Gastrocnemius medialis (tissue), 4 donors: Measurements from ENCODE around the gene EEPD1. TPM values are rescaled to one million over a fixed set of nuclear protein-coding genes. Genes with fewer than 3 reads are reported as not detected.

Experiments used
- ATAC-seq, 2 donors: fragments of 150-250 bp; one replicate each; pipeline ENCODE4 v1.9.1; 2016
- DNase-seq, 2 donors: peaks; one replicate each; pipeline ENCODE4 v3.0.0-alpha.2; 2019
- H3K27ac ChIP-seq, 4 donors: fragments of 200-600 bp; sonication (generic); 1 replicate in 1 of 4; 2 replicates in 3 of 4; pipeline ENCODE4 v1.5.1; 2016 to 2018; ENCODE audit warnings: mild to moderate bottlenecking in 2 of 4, moderate library complexity in 1 of 4
- H3K27me3 ChIP-seq, 3 donors: fragments of 200-600 bp; sonication (generic) in 2 of 3; 1 replicate in 1 of 3; 2 replicates in 2 of 3; pipeline versions ENCODE4 v1.5.1 to v1.6.0; 2016 to 2019; ENCODE audit warnings: mild to moderate bottlenecking in 1 of 3, moderate library complexity in 1 of 3
- H3K36me3 ChIP-seq, 2 donors: fragments of 200-600 bp; sonication (generic) in 1 of 2; one replicate each; pipeline ENCODE4 v1.5.1; 2017 to 2018
- H3K4me1 ChIP-seq, 2 donors: fragments of 200-600 bp; sonication (generic) in 1 of 2; one replicate each; pipeline ENCODE4 v1.5.1; 2016 to 2017; ENCODE audit warnings: mild to moderate bottlenecking in 2 of 2
- H3K4me3 ChIP-seq, 4 donors: fragments of 200-600 bp; sonication (generic) in 3 of 4; 1 replicate in 1 of 4; 2 replicates in 3 of 4; pipeline ENCODE4 v1.5.1; 2016 to 2019; ENCODE audit warnings: mild to moderate bottlenecking in 2 of 4
- H3K9me3 ChIP-seq, 3 donors: fragments of 200-600 bp; sonication (generic) in 2 of 3; 1 replicate in 1 of 3; 2 replicates in 2 of 3; pipeline ENCODE4 v1.5.1; 2016 to 2019
- POLR2A ChIP-seq, 2 donors: fragments of 450-650 bp; IDR thresholded peaks; one replicate each; pipeline ENCODE4 v1.6.1; 2017; ENCODE audit warnings: antibody characterized with exemption in 2 of 2, mild to moderate bottlenecking in 2 of 2, moderate library complexity in 2 of 2
- in situ Hi-C, 4 donors: fragments of 200-750 bp; cut with MboI; loops; one replicate each; pipeline versions ENCODE4 v1.15.0 to v1.8.0; 2017; ENCODE audit warnings: low sequenced_read_pairs in 4 of 4
- intact Hi-C: fragments of 100-400 bp; cut with DNase I; formaldehyde crosslinking; loops from one replicate; pipeline ENCODE4 v1.15.1; 2023; ENCODE audit warnings: low total_unique reads
- total RNA-seq, 4 donors: library from RNA; depleted of rRNA; stranded (reverse); fragments of >200 nt; gene quantifications; one replicate each; pipeline versions ENCODE4 v1.1.0 to v1.2.3, GENCODE V29; 2016
- TF ChIP-seq, protein P1 (sequence below), 5 experiments: fragments of 450-650 bp in 3 of 5; fragments of 200-600 bp in 2 of 5; sonication (generic) in 2 of 5; IDR thresholded peaks in 4 of 5; conservative IDR thresholded peaks in 1 of 5; 1 replicate in 4 of 5; 2 replicates in 1 of 5; pipeline ENCODE4 v1.5.1; 2016 to 2019; ENCODE audit warnings: antibody characterized with exemption in 5 of 5, mild to moderate bottlenecking in 3 of 5, moderate library complexity in 3 of 5

The EEPD1 gene
- total RNA-seq, 4 donors from 2014 or later, result 41.0 to 68.5 (median 61.3) TPM

DNA sequence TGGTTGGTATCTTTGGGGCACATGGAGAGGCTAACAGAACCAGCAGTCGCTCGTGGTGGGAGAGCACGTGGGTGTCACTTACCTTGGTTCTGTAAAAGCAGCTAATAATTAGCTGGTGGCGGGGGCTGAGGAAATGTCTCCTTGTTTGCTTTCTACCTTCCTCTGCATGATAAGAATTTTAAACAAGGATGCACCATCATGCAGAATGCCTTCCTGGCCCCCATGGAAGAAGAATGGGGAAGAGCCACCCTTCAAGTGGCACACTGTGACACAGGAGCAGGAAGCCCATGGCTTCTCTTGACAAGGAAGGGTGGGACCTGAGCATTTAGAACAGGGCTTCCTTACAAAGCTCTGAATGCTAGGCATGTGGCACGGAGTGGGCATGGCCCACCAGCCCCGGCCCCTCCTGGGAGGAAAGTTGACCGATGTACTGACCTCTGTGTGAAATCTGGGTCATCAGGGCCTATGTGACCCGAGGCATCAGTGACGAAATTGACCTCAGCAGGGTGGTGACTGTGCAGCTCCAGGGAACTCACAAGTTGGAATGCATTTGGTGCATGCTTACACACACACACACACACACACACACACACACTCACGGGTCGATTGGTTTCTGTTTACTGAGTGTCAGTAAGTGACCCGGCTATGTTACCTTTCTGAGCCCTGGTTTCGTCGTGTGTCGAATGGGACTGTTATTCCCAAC lies 119.7 kb downstream of the EEPD1 start:
- peaks cover 45 to 50% of the 10 kb centered on the region in 2 donors for H3K4me1 ChIP-seq
- DNase-seq (no peak), ATAC-seq (peak; percentile 16 to 28)
- H3K4me3 ChIP-seq, result no peak overlapping the region
- in situ Hi-C loops (no loop called here), intact Hi-C loops (no loop called here)
- no peaks in the 10 kb centered on the region for H3K9me3 ChIP-seq
- peak overlapping the region; percentile 86 to 96 (median 94) for H3K27ac ChIP-seq
- H3K27me3 ChIP-seq, result no peaks in the 10 kb centered on the region
- no peaks in the 10 kb centered on the region for H3K36me3 ChIP-seq
- TF ChIP-seq, protein P1, sequence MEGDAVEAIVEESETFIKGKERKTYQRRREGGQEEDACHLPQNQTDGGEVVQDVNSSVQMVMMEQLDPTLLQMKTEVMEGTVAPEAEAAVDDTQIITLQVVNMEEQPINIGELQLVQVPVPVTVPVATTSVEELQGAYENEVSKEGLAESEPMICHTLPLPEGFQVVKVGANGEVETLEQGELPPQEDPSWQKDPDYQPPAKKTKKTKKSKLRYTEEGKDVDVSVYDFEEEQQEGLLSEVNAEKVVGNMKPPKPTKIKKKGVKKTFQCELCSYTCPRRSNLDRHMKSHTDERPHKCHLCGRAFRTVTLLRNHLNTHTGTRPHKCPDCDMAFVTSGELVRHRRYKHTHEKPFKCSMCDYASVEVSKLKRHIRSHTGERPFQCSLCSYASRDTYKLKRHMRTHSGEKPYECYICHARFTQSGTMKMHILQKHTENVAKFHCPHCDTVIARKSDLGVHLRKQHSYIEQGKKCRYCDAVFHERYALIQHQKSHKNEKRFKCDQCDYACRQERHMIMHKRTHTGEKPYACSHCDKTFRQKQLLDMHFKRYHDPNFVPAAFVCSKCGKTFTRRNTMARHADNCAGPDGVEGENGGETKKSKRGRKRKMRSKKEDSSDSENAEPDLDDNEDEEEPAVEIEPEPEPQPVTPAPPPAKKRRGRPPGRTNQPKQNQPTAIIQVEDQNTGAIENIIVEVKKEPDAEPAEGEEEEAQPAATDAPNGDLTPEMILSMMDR (IDR thresholded peaks at IDR 0.05 in 4 of 5, conservative IDR thresholded peaks at IDR 0.05 in 1 of 5), result no peak

DNA sequence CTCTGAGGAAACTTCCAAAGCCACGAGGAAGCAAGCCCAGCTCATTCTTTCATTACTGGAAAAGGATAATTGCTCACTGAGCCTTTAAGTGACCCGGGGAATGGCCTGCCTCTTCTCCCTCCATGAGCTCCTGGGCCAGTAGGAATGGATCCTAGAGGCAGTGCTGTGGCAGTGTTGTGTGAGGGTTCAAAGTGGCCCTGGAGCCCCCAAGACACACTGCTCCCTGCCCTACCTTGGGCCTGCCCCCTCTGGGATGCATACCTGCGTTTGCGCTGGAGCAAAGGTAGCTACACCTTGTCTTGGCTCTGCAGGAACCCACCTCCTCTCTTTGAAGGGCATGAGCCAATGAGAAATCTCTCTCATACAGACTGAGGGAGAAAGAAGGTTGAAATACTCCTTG lies 120.8 kb downstream of the EEPD1 start:
- no peaks in the 10 kb centered on the region for H3K36me3 ChIP-seq
- no peaks in the 10 kb centered on the region for H3K27me3 ChIP-seq
- H3K9me3 ChIP-seq, result no peaks in the 10 kb centered on the region
- no peak overlapping the region for H3K4me3 ChIP-seq
- H3K27ac ChIP-seq, result peak overlapping the region; percentile 86 to 96 (median 94)
- no peak for ATAC-seq
- H3K4me1 ChIP-seq, result peaks cover 56 to 61% of the 10 kb centered on the region in 2 donors
- no peak for TF ChIP-seq POLR2A (IDR thresholded peaks at IDR 0.05)
- TF ChIP-seq, protein P1 (IDR thresholded peaks at IDR 0.05 in 4 of 5, conservative IDR thresholded peaks at IDR 0.05 in 1 of 5), result no peak
- DNase-seq, result no peak
- in situ Hi-C loops, result no loop called here
- intact Hi-C loops, result no loop called here

DNA sequence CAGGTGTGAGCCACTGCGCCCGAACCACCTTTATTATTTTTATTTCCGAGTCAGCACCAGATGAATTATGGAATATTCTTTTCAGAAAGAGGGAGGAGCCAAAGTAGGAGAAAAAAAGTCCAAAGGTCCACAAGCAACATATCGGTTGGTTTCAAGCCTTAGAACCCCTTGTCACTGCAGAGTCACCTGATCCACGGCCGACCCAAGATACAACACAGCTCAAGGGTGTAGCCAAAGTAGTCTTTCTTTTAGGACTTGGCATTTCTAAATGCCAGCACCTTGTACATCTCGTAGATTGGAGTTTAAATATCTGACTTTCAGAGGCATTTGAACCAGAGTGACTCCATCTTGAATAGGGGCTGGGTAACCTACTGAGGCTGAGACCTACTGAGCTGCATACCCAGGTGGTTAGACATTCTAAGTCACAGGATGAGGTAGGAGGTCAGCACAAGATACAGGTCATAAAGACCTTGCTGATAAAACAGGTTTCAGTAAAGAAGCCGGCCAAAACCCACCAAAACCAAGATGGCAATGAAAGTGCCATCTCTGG lies 122.8 kb downstream of the EEPD1 start:
- H3K27me3 ChIP-seq, result no peaks in the 10 kb centered on the region
- peak overlapping the region; percentile 86 to 96 (median 94) for H3K27ac ChIP-seq
- peaks cover 76 to 81% of the 10 kb centered on the region in 2 donors for H3K4me1 ChIP-seq
- intact Hi-C loops, result no loop called here
- H3K36me3 ChIP-seq, result no peaks in the 10 kb centered on the region
- no peaks in the 10 kb centered on the region for H3K9me3 ChIP-seq
- no peak overlapping the region for H3K4me3 ChIP-seq
- TF ChIP-seq POLR2A (IDR thresholded peaks at IDR 0.05), result no peak
- TF ChIP-seq, protein P1 (IDR thresholded peaks at IDR 0.05 in 4 of 5, conservative IDR thresholded peaks at IDR 0.05 in 1 of 5), result no peak
- in situ Hi-C loops, result loop anchor here in 2 of 4 donors (25.0 kb wide), 1 partner anchor 114 kb away; the partner anchor contains the start of gene EEPD1 (in 2 of the 2)
- DNase-seq (no peak), ATAC-seq (no peak)

- peak overlapping the region; percentile 86 to 96 (median 94) for H3K27ac ChIP-seq
- H3K4me3 ChIP-seq, result no peak overlapping the region
- TF ChIP-seq, protein P1 (IDR thresholded peaks at IDR 0.05 in 4 of 5, conservative IDR thresholded peaks at IDR 0.05 in 1 of 5), result no peak
- no peak for TF ChIP-seq POLR2A (IDR thresholded peaks at IDR 0.05)
- H3K4me1 ChIP-seq, result peaks cover 84 to 89% of the 10 kb centered on the region in 2 donors
- intact Hi-C loops (no loop called here), in situ Hi-C loops (loop anchor here in 2 of 4 donors (25.0 kb wide), 1 partner anchor 114 kb away; the partner anchor contains the start of gene EEPD1 (in 2 of the 2))
- DNase-seq (no peak), ATAC-seq (no peak)
- no peaks in the 10 kb centered on the region for H3K9me3 ChIP-seq
- no peaks in the 10 kb centered on the region for H3K36me3 ChIP-seq
- H3K27me3 ChIP-seq, result no peaks in the 10 kb centered on the region
Observed at GRCh38 chr7:36276428-36277248, 123.6 kb downstream of the EEPD1 start.
